GM10266 (cell line): Measurements from ENCODE around the gene AP1S2.

Experiments
- DNase-seq: peaks from one replicate; pipeline ENCODE4 v3.0.0; 2012; ENCODE audit errors: extremely low spot score
- TF ChIP-seq, protein P1 (sequence below): IDR thresholded peaks from 2 replicates; pipeline ENCODE4 v1.5.1; 2012; ENCODE audit warnings: mild to moderate bottlenecking, low read depth; ENCODE audit not compliant: control insufficient read depth, insufficient read depth; ENCODE audit errors: missing control alignments

Gene AP1S2

DNA sequence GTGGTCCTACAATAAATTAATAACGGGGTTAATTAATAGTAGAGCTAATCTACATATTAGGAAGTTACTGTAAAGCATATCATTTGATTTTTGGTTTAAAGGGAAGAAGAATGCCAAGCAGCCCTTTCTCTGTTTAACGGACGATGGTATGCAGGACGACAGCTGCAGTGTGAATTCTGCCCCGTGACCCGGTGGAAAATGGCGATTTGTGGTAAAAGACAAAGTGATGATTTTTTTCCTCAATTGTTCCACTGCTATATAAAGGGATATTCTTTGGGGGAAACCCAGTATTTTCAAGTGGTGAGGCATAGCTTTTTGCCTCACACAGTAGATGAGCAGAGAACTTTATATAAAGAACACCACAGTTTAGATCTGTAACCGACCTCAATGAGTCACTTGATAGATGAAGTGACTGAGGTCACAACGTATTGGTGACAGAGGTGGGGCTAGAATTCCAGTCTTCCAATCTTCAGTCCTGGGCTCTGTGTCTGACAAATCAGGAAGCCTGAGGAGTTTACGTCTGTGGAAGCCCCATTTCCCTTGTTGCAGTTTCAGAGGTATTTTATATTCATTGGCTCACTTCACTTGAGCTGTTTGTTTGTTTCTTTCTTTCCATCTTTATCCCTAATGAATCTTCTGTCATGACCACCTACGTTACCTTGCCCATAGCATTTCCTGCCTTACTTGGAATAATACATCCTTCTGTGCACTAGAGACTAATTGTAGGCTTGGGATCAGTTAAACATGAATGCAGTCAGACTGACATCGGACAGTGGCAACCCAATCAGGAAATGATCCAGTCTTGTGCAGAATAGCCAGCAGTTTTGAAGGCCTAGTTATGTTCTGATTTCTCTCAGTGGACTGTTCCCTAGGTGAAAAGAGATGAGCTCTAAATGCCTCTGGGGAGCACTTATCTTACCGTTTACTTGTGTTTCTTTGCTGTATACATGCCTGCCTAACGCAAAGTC is 34.2 kb downstream of the AP1S2 start:
- no peak for DNase-seq
- TF ChIP-seq, protein P1, sequence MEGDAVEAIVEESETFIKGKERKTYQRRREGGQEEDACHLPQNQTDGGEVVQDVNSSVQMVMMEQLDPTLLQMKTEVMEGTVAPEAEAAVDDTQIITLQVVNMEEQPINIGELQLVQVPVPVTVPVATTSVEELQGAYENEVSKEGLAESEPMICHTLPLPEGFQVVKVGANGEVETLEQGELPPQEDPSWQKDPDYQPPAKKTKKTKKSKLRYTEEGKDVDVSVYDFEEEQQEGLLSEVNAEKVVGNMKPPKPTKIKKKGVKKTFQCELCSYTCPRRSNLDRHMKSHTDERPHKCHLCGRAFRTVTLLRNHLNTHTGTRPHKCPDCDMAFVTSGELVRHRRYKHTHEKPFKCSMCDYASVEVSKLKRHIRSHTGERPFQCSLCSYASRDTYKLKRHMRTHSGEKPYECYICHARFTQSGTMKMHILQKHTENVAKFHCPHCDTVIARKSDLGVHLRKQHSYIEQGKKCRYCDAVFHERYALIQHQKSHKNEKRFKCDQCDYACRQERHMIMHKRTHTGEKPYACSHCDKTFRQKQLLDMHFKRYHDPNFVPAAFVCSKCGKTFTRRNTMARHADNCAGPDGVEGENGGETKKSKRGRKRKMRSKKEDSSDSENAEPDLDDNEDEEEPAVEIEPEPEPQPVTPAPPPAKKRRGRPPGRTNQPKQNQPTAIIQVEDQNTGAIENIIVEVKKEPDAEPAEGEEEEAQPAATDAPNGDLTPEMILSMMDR = no peak

GRCh38 chrX:15816886-15817285 is 37.7 kb downstream of the AP1S2 start:
- TF ChIP-seq, protein P1 = no peak
- no peak for DNase-seq

GRCh38 chrX:15816438-15816809 is 38.2 kb downstream of the AP1S2 start:
- no peak for DNase-seq
- TF ChIP-seq, protein P1 = no peak

GRCh38 chrX:15815779-15816437 is 38.7 kb downstream of the AP1S2 start:
- TF ChIP-seq, protein P1 = peak; percentile 43
- DNase-seq = peak; percentile 31

DNA sequence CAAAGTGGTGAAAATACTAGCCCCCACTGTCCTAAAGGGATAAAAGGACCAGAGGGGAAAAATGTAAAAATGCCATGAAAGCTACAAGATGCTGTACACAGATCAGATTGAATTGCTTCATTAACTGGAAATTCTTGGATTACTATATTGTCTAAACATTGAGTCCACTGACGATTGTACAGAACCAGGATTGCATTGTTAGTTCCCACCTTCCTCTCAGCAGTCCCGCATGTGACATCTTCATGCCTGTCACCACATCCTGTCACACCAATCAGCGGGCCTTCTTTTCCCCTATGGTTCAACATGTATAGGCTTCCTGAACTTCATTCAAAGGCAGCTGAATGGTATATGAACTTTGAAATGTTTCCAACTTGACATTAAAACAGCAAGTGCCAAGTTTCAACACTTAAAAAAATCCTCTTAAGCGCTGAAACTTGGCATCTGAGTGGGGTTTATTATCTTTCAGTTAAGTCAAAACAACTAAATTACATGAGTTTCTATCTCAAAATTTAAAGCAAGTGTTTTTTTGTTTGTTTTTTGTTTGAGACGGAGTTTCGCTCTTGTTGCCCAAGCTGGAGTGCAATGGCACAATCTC is 39.7 kb downstream of the AP1S2 start:
- TF ChIP-seq, protein P1 = no peak
- no peak for DNase-seq

GRCh38 chrX:15813416-15813815 is 41.2 kb downstream of the AP1S2 start:
- DNase-seq = no peak
- TF ChIP-seq, protein P1 = no peak
